Stimulated activated CD4-positive, alpha-beta T cell treated with anti-CD3 and anti-CD28 coated beads, Interleukin-1b, Interleukin-23, amount 100 ng/mL, for 4 hours (primary cell): ENCODE data around the gene JAM3.

Experiments
- DNase-seq, 2 donors: peaks; one replicate each; pipeline ENCODE4 v3.0.0-alpha.2; 2020; ENCODE audit warnings: low read depth in 2 of 2

JAM3 gene

GRCh38 chr11:134039726-134040385 lies 29.0 kb upstream of the JAM3 start:
- no peak for DNase-seq

- no peak for DNase-seq
These were observed 28.2 kb upstream of the JAM3 start for GRCh38 chr11:134040386-134041302.

GRCh38 chr11:134041349-134041748 lies 27.5 kb upstream of the JAM3 start:
- no peak for DNase-seq

- DNase-seq, result no peak
These were observed 26.8 kb upstream of the JAM3 start for GRCh38 chr11:134041791-134042696.

GRCh38 chr11:134043821-134044420 lies 25.0 kb upstream of the JAM3 start:
- no peak for DNase-seq

- DNase-seq, result no peak
These were observed 24.2 kb upstream of the JAM3 start for GRCh38 chr11:134044514-134045284.

GRCh38 chr11:134045799-134046635 lies 22.9 kb upstream of the JAM3 start:
- DNase-seq, result no peak

GRCh38 chr11:134046681-134047449 lies 22.0 kb upstream of the JAM3 start:
- no peak for DNase-seq

- no peak for DNase-seq
These were observed 21.3 kb upstream of the JAM3 start for GRCh38 chr11:134047586-134047999.

- no peak for DNase-seq
These were observed 20.8 kb upstream of the JAM3 start for GRCh38 chr11:134048028-134048427.

- DNase-seq, result no peak
These were observed 19.6 kb upstream of the JAM3 start for GRCh38 chr11:134049303-134049702.

- peak; percentile 57 to 66 for DNase-seq
These were observed 18.1 kb upstream of the JAM3 start for GRCh38 chr11:134050541-134051383.

- no peak for DNase-seq
These were observed 16.4 kb upstream of the JAM3 start for GRCh38 chr11:134052395-134052987.

GRCh38 chr11:134052988-134053945 lies 15.6 kb upstream of the JAM3 start:
- no peak for DNase-seq

GRCh38 chr11:134055029-134055428 lies 13.8 kb upstream of the JAM3 start:
- no peak for DNase-seq

- no peak for DNase-seq
These were observed 8.6 kb upstream of the JAM3 start for GRCh38 chr11:134060316-134060715.
